GM04503 (cell line): Measurements from ENCODE around the gene ARL16.
"Not testable (repeated sequence)": the region's sequence is repeated elsewhere in the genome, so short reads cannot be mapped to it uniquely, and the experiment has no call there.

Source experiments
- DNase-seq: peaks from one replicate; pipeline ENCODE4 v3.0.0-alpha.2; 2012; ENCODE audit warnings: low read depth

Gene ARL16

GRCh38 chr17:81695211-81695610 is 11.6 kb upstream of the ARL16 start:
- no peak for DNase-seq

- no peak for DNase-seq
Observed at GRCh38 chr17:81694810-81695209, 11.2 kb upstream of the ARL16 start.

GRCh38 chr17:81693509-81694210 is 10.1 kb upstream of the ARL16 start:
- DNase-seq, result no peak

GRCh38 chr17:81691608-81692007 is 8.0 kb upstream of the ARL16 start:
- DNase-seq, result no peak

- DNase-seq, result no peak
Observed at GRCh38 chr17:81691196-81691595, 7.6 kb upstream of the ARL16 start.

- DNase-seq, result no peak
Observed at GRCh38 chr17:81690549-81690948, 7.0 kb upstream of the ARL16 start.

- DNase-seq, result no peak
Observed at GRCh38 chr17:81690066-81690465, 6.5 kb upstream of the ARL16 start.

- DNase-seq, result no peak
Observed at GRCh38 chr17:81688616-81689015, 5.0 kb upstream of the ARL16 start.

- DNase-seq, result no peak
Observed at GRCh38 chr17:81687770-81688541, 4.4 kb upstream of the ARL16 start.

- DNase-seq, result no peak
Observed at GRCh38 chr17:81686614-81687013, 3.0 kb upstream of the ARL16 start.

GRCh38 chr17:81685108-81685507 is 1.5 kb upstream of the ARL16 start:
- no peak for DNase-seq

GRCh38 chr17:81684442-81684911 is 880 bp upstream of the ARL16 start:
- DNase-seq, result peak; percentile 48

GRCh38 chr17:81683208-81683583 is 401 bp downstream of the ARL16 start:
- no peak for DNase-seq

- DNase-seq, result no peak
Observed at GRCh38 chr17:81682565-81683207, 911 bp downstream of the ARL16 start.

GRCh38 chr17:81681672-81682071 is 1.9 kb downstream of the ARL16 start:
- DNase-seq, result no peak

- DNase-seq, result no peak
Observed at GRCh38 chr17:81680150-81680549, 3.4 kb downstream of the ARL16 start.

- no peak for DNase-seq
Observed at GRCh38 chr17:81676906-81677305, 6.7 kb downstream of the ARL16 start.

GRCh38 chr17:81675515-81676221 is 7.9 kb downstream of the ARL16 start:
- DNase-seq, result not testable (repeated sequence)

- no peak for DNase-seq
Observed at GRCh38 chr17:81673561-81674258, 9.9 kb downstream of the ARL16 start.

GRCh38 chr17:81672954-81673353 is 10.6 kb downstream of the ARL16 start:
- DNase-seq, result no peak

GRCh38 chr17:81672504-81672903 is 11.1 kb downstream of the ARL16 start:
- DNase-seq, result no peak

- no peak for DNase-seq
Observed at GRCh38 chr17:81667754-81668153, 15.8 kb downstream of the ARL16 start.
